SK-N-SH (cell line): ENCODE measurements around the gene PROSER2. TPM values are rescaled to one million over a fixed set of nuclear protein-coding genes. Genes with fewer than 3 reads are reported as not detected.

ENCODE experiments used
- CTCF ChIA-PET: fragments of 300-600, 350-600 bp; formaldehyde crosslinking; extraction: SDS; loops from one replicate; lab custom pipeline; 2021; lab: Yijun Ruan, JAX
- POLR2A ChIA-PET: fragments of 350-600 bp; sonication (Branson Sonifier 250); formaldehyde crosslinking; extraction: SDS; loops from one replicate; lab custom pipeline; 2020; ENCODE audit warnings: antibody characterized with exemption, inconsistent platforms; lab: Yijun Ruan, JAX
- DNase-seq: peaks from one replicate; pipeline ENCODE4 v3.0.0; 2012
- H2AFZ ChIP-seq: fragments of 200-600 bp; sonication (generic); 2 replicates; pipeline ENCODE4 v1.8.1; 2016; ENCODE audit warnings: antibody characterized with exemption, mild to moderate bottlenecking, low read depth
- H3F3A ChIP-seq: fragments of 200-600 bp; sonication (generic); replicated peaks from 2 replicates; pipeline ENCODE3; 2016; ENCODE audit warnings: antibody characterized with exemption, mild to moderate bottlenecking; ENCODE audit not compliant: insufficient read depth
- H3K27ac ChIP-seq, 2 experiments: fragments of 200-500 bp in 1 of 2; fragments of 200-600 bp in 1 of 2; sonication (Bioruptor generic) in 1 of 2; sonication (generic), shearing (Covaris generic) in 1 of 2; 2 replicates each; pipeline versions ENCODE4 v1.5.1 to v1.6.1; 2014 to 2016; ENCODE audit warnings: low read depth in 2 of 2, inconsistent platforms in 1 of 2, low read length in 1 of 2, mild to moderate bottlenecking in 1 of 2, mixed read lengths in 1 of 2
- H3K27me3 ChIP-seq: fragments of 200-600 bp; sonication (generic), shearing (Covaris generic); 2 replicates; pipeline ENCODE4 v1.6.1; 2016; ENCODE audit warnings: mixed run types; ENCODE audit not compliant: insufficient read depth
- H3K36me3 ChIP-seq, 2 experiments: fragments of 200-500 bp in 1 of 2; fragments of 200-600 bp in 1 of 2; sonication (Bioruptor generic) in 1 of 2; sonication (generic) in 1 of 2; replicated peaks in 1 of 2; 2 replicates each; pipeline versions ENCODE3 to v1.5.1; 2014 to 2016; ENCODE audit warnings: low read length in 1 of 2, mild to moderate bottlenecking in 1 of 2; ENCODE audit not compliant: insufficient read depth in 2 of 2, control insufficient read depth in 1 of 2
- H3K4me1 ChIP-seq, 2 experiments: fragments of 200-500 bp in 1 of 2; fragments of 200-600 bp in 1 of 2; sonication (Bioruptor generic) in 1 of 2; sonication (generic), shearing (Covaris generic) in 1 of 2; 2 replicates each; pipeline versions ENCODE4 v1.5.1 to v1.6.1; 2014 to 2016; ENCODE audit warnings: low read depth in 1 of 2, low read length in 1 of 2, mixed run types in 1 of 2; ENCODE audit not compliant: insufficient read depth in 2 of 2, control insufficient read depth in 1 of 2
- H3K4me2 ChIP-seq: fragments of 200-600 bp; sonication (generic), shearing (Covaris generic); 2 replicates; pipeline ENCODE4 v1.6.1; 2017; ENCODE audit warnings: mixed run types
- H3K4me3 ChIP-seq, 2 experiments: fragments of 200-500 bp in 1 of 2; fragments of 200-600 bp in 1 of 2; sonication (Bioruptor generic) in 1 of 2; sonication (generic), shearing (Covaris generic) in 1 of 2; 2 replicates each; pipeline versions ENCODE4 v1.5.1 to v1.8.1; 2014 to 2016; ENCODE audit warnings: low read depth in 2 of 2, inconsistent platforms in 1 of 2, low read length in 1 of 2, mild to moderate bottlenecking in 1 of 2, mixed read lengths in 1 of 2, moderate library complexity in 1 of 2
- H3K79me2 ChIP-seq: fragments of 200-600 bp; sonication (generic); 2 replicates; pipeline ENCODE4 v1.8.1; 2017; ENCODE audit warnings: mild to moderate bottlenecking; ENCODE audit not compliant: insufficient read depth
- H3K9ac ChIP-seq: fragments of 200-600 bp; sonication (generic); 2 replicates; pipeline ENCODE4 v1.6.1; 2017; ENCODE audit warnings: mixed run types
- H3K9me2 ChIP-seq: fragments of 200-600 bp; sonication (generic); 2 replicates; pipeline ENCODE4 v1.6.1; 2017; ENCODE audit warnings: mixed run types
- H3K9me3 ChIP-seq: fragments of 200-600 bp; sonication (generic); 2 replicates; pipeline ENCODE4 v1.6.1; 2017; ENCODE audit warnings: mixed run types, mild to moderate bottlenecking, moderate library complexity
- H4K20me1 ChIP-seq: fragments of 200-600 bp; sonication (generic); 2 replicates; pipeline ENCODE4 v1.6.1; 2017; ENCODE audit warnings: mild to moderate bottlenecking, mixed run types; ENCODE audit not compliant: insufficient read depth
- CHD2 ChIP-seq: fragments of 150-350 bp; IDR thresholded peaks from 2 replicates; pipeline ENCODE4 v1.6.1; 2018; ENCODE audit warnings: low read length; ENCODE audit not compliant: partially characterized antibody
- EZH2phosphoT487 ChIP-seq: fragments of 200-600 bp; sonication (generic); IDR thresholded peaks from 2 replicates; pipeline ENCODE4 v1.6.1; 2017; ENCODE audit warnings: low read depth, mixed run types, mild to moderate bottlenecking, antibody characterized with exemption, moderate library complexity, borderline replicate concordance
- FOSL2 ChIP-seq: IDR thresholded peaks from 2 replicates; pipeline ENCODE4 v1.4.0; 2012; ENCODE audit warnings: low read depth, mild to moderate bottlenecking, moderate library complexity, borderline replicate concordance
- GABPA ChIP-seq: IDR thresholded peaks from 2 replicates; pipeline ENCODE4 v1.4.0; 2012; ENCODE audit warnings: low read depth, mild to moderate bottlenecking
- NFIC ChIP-seq: IDR thresholded peaks from 2 replicates; pipeline ENCODE4 v1.4.0; 2012; ENCODE audit warnings: borderline replicate concordance
- NRF1 ChIP-seq: IDR thresholded peaks from 2 replicates; pipeline ENCODE4 v1.6.1; 2012; ENCODE audit warnings: low read depth, mild to moderate bottlenecking, low read length
- POLR2AphosphoS5 ChIP-seq: IDR thresholded peaks from 2 replicates; pipeline ENCODE4 v1.6.1; 2012; ENCODE audit warnings: low read depth, low read length
- RCOR1 ChIP-seq: fragments of 150-350 bp; IDR thresholded peaks from 2 replicates; pipeline ENCODE4 v1.6.1; 2017; ENCODE audit warnings: antibody characterized with exemption, low read length
- RFX5 ChIP-seq: IDR thresholded peaks from 2 replicates; pipeline ENCODE4 v1.6.1; 2012; ENCODE audit warnings: mild to moderate bottlenecking, improper control_type of control experiment, low read length
- RXRA ChIP-seq: IDR thresholded peaks from 2 replicates; pipeline ENCODE4 v1.4.0; 2012; ENCODE audit warnings: low read depth, mild to moderate bottlenecking, borderline replicate concordance
- SIN3A ChIP-seq: IDR thresholded peaks from 2 replicates; pipeline ENCODE4 v1.6.1; 2012; ENCODE audit warnings: low read depth, mild to moderate bottlenecking, low read length, moderate library complexity, borderline replicate concordance
- TCF12 ChIP-seq: IDR thresholded peaks from 2 replicates; pipeline ENCODE4 v1.4.0; 2012
- TEAD4 ChIP-seq: IDR thresholded peaks from 2 replicates; pipeline ENCODE4 v1.4.0; 2012; ENCODE audit warnings: mild to moderate bottlenecking, borderline replicate concordance; ENCODE audit not compliant: insufficient read depth
- WGBS: methylation state at CpG from one replicate; pipeline ENCODE4 v1.1.6; 2017; ENCODE audit warnings: low lambda C conversion rate; 5-methylcytosine and 5-hydroxymethylcytosine counted together
- polyA plus RNA-seq, 3 experiments: library from polyadenylated mRNA; depleted of rRNA; stranded (reverse); fragments of >200 nt; gene quantifications; 2 replicates each; pipeline ENCODE4 v1.2.3, GENCODE V29; 2012
- TF ChIP-seq, protein P1 (sequence below): IDR thresholded peaks from 2 replicates; pipeline ENCODE4; 2012
- TF ChIP-seq, protein P2 (sequence below): fragments of 150-350 bp; IDR thresholded peaks from 2 replicates; pipeline ENCODE4 v1.6.1; 2016; ENCODE audit warnings: mild to moderate bottlenecking, low read depth, low read length
- TF ChIP-seq, protein P3 (sequence below): IDR thresholded peaks from 2 replicates; pipeline ENCODE4 v1.4.0; 2012; ENCODE audit warnings: low read depth, borderline replicate concordance
- TF ChIP-seq, protein P4 (sequence below): IDR thresholded peaks from 2 replicates; pipeline ENCODE4 v1.4.0; 2012; ENCODE audit warnings: low read depth, borderline replicate concordance
- TF ChIP-seq, protein P5 (sequence below): IDR thresholded peaks from 2 replicates; pipeline ENCODE4 v1.4.0; 2012; ENCODE audit warnings: low read depth

The PROSER2 gene
- polyA plus RNA-seq, 1 of the 3 experiments (the other 2 are of a cell fraction), result 0.95 TPM

DNA sequence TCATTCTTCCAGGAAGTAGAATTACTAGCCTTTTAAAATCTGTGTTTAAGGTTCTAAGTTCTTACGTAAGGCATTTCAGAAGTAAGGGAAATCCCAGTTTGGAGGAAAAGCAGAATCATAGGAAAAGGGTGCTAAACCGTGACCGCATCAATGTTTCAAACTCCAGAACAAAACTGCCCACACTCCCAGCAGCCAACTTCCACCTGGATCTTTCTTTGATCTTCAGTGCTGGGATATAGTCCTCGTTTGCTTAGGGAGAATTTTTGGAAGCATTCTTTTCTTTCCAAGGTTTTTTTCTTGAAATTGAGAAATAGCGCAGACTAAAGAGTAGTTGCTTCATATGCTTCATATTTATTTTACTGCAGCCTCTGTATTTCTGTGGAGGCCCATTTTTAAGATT is 8.9 kb downstream of the PROSER2 start:
- ChIA-PET CTCF (interaction anchor here (1.1 kb wide), 1 partner anchor 13 kb away, joined by 4 read pairs; no protein-coding TSS in a partner anchor), POLR2A (no interaction called here)
- Histone ChIP-seq H3F3A (no peaks in the 10 kb centered on the region), H3K79me2 (no peaks in the 10 kb centered on the region), H3K9ac (no peak overlapping the region), H3K36me3 (no peaks in the 10 kb centered on the region), H3K9me2 (no peaks in the 10 kb centered on the region), H3K4me3 (no peak overlapping the region), H3K4me2 (no peak overlapping the region), H4K20me1 (no peaks in the 10 kb centered on the region), H2AFZ (no peak overlapping the region), H3K27me3 (no peaks in the 10 kb centered on the region), H3K27ac (no peak overlapping the region), H3K4me1 (no peaks in the 10 kb centered on the region), H3K9me3 (no peaks in the 10 kb centered on the region)
- no peak for TF ChIP-seq TCF12
- no peak for TF ChIP-seq CHD2
- TF ChIP-seq NFIC, result no peak
- TF ChIP-seq RCOR1, result no peak
- TF ChIP-seq TEAD4, result no peak
- TF ChIP-seq, protein P1, sequence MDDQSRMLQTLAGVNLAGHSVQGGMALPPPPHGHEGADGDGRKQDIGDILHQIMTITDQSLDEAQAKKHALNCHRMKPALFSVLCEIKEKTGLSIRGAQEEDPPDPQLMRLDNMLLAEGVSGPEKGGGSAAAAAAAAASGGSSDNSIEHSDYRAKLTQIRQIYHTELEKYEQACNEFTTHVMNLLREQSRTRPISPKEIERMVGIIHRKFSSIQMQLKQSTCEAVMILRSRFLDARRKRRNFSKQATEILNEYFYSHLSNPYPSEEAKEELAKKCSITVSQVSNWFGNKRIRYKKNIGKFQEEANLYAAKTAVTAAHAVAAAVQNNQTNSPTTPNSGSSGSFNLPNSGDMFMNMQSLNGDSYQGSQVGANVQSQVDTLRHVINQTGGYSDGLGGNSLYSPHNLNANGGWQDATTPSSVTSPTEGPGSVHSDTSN, result no peak
- TF ChIP-seq, protein P2, sequence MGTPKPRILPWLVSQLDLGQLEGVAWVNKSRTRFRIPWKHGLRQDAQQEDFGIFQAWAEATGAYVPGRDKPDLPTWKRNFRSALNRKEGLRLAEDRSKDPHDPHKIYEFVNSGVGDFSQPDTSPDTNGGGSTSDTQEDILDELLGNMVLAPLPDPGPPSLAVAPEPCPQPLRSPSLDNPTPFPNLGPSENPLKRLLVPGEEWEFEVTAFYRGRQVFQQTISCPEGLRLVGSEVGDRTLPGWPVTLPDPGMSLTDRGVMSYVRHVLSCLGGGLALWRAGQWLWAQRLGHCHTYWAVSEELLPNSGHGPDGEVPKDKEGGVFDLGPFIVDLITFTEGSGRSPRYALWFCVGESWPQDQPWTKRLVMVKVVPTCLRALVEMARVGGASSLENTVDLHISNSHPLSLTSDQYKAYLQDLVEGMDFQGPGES, result no peak
- TF ChIP-seq SIN3A, result no peak
- no peak for TF ChIP-seq NRF1
- TF ChIP-seq, protein P3, sequence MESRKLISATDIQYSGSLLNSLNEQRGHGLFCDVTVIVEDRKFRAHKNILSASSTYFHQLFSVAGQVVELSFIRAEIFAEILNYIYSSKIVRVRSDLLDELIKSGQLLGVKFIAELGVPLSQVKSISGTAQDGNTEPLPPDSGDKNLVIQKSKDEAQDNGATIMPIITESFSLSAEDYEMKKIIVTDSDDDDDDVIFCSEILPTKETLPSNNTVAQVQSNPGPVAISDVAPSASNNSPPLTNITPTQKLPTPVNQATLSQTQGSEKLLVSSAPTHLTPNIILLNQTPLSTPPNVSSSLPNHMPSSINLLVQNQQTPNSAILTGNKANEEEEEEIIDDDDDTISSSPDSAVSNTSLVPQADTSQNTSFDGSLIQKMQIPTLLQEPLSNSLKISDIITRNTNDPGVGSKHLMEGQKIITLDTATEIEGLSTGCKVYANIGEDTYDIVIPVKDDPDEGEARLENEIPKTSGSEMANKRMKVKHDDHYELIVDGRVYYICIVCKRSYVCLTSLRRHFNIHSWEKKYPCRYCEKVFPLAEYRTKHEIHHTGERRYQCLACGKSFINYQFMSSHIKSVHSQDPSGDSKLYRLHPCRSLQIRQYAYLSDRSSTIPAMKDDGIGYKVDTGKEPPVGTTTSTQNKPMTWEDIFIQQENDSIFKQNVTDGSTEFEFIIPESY, result no peak
- TF ChIP-seq GABPA, result no peak
- no peak for TF ChIP-seq EZH2phosphoT487
- TF ChIP-seq POLR2AphosphoS5, result no peak
- no peak for TF ChIP-seq RFX5
- no peak for TF ChIP-seq FOSL2
- TF ChIP-seq, protein P4, sequence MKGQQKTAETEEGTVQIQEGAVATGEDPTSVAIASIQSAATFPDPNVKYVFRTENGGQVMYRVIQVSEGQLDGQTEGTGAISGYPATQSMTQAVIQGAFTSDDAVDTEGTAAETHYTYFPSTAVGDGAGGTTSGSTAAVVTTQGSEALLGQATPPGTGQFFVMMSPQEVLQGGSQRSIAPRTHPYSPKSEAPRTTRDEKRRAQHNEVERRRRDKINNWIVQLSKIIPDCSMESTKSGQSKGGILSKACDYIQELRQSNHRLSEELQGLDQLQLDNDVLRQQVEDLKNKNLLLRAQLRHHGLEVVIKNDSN, result no peak
- TF ChIP-seq RXRA, result no peak
- TF ChIP-seq, protein P5, sequence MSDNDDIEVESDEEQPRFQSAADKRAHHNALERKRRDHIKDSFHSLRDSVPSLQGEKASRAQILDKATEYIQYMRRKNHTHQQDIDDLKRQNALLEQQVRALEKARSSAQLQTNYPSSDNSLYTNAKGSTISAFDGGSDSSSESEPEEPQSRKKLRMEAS, result no peak
- no peak for DNase-seq
- WGBS, result 83% methylated on average over 5 of the region's 5 CpGs
